GM04503 (cell line): ENCODE data around the gene DDX54.

Experiments
- DNase-seq: peaks from one replicate; pipeline ENCODE4 v3.0.0-alpha.2; 2012; ENCODE audit warnings: low read depth

DDX54 gene

DNA sequence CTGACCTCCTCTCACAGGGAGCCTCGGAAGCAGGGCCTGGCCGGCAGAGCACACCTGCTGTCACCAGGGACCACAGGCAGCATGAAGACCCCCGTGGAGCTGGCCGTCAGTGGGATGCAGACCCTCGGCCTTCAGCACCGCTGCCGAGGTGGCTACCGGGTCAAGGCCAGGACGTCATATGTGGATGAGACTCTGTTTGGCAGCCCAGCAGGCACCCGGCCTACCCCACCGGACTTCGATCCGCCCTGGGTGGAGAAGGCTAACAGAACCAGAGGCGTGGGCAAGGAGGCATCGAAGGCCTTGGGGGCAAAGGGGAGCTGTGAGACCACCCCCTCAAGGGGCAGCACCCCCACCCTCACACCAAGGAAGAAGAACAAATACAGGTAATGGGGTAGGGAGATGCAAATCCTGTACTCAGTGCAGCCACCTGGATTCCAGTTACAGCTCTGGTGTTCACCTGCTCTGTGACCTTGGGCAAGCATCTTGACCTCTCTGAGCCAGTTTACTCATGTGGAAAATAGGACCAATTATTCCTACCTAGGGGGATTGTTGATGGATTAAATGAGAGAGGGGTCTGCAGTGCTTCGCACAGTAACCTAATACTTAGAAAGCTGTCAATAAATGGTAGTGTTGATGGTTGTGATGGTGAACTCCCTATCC is 1.5 kb upstream of the DDX54 start:
- no peak for DNase-seq

- no peak for DNase-seq
These were observed 721 bp upstream of the DDX54 start for GRCh38 chr12:113186033-113186365.

GRCh38 chr12:113184900-113185179 is 438 bp downstream of the DDX54 start:
- DNase-seq = no peak

DNA sequence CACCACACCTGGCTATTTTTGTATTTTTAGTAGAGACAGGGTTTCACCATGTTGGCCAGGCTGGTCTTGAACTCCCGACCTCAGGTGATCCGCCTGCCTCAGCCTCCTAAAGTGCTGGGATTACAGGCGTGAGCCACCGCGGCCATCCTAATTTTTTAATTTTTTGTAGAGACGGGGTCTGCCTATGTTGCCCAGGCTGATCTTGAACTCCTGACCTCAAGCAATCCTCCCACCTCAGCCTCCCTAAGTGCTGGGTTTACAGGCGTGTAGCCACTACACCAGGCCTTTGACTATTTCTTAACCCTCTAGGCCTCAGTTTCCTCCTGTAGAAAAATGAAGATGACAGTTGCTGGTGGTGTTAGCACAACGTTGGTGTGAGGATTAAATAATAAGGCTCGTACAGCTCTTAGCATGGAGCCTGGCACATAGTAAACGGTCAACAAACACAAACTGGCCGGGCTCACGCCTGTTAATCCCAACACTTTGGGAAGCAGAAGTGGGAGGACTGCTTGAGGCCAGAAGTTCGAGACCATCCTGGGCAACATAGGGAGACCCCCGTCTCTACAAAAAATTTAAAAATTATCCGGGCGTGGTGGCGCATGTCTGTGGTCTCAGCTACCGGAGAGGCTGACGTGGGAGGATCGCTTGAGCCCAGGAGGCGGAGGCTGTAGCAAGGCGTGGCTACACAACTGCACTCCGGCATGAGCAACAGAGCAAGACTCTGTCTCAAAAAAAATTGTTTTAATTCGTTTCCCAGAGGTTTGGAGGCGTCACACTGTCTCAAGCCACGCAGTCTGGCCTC is 979 bp downstream of the DDX54 start:
- peak; percentile 73 for DNase-seq

GRCh38 chr12:113183030-113183589 is 2.2 kb downstream of the DDX54 start:
- DNase-seq = no peak

DNA sequence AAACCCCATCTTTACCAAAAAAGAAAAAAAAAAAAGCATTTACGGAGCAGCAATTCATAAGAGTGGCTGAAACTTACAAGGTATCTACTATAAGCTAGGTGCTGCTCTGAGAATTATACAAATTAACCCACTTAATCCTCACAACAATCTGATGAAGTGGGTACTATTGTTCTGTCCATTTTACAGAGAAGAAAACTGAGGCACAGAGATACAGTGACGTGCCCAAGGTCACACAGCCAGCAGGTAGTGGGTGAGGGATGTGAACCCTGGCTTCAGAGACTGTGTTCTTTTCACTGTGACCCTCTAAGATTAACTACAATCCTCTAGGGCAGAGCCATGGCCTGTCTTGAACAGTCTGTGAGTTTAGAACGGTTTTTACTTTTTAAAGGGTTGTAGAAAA is 3.3 kb downstream of the DDX54 start:
- DNase-seq = no peak

DNA sequence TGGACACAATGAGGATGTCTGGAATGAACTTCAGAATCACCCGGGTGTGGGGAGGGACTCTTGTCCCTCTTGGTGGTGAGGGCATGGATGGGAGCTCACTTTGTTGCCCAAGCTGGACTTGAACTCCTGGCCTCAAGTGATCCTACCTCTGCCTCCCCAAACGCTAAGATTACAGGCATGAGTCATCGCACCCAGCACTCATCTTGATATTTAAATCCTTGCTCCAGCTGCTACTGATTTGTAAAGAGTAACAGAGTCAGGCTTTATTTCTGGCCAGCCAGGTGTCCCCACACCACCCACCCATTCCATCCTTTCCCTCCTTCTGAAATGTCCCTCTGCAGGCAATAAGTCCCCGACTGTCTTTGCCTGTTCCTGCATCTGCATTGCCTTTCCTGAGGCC is 4.9 kb downstream of the DDX54 start:
- no peak for DNase-seq

DNA sequence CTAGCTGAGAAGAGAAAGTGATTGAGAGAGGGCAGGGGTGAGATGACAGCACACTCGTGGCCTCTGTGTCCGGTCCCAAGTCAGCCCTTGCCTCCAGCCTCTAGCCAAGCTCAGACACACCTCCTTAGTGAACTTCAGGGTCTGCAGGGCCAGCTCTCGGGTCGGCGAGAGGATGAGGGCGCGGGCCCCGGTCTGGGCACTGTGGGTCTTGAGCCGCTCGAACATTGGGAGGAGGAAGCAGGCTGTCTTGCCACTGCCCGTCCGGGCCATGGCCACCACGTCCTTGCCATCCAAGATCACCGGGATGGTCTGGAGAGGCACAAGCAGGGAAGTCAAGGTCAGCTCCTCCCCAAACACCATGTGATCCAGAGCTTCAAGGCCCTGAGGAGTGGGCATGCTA is 6.3 kb downstream of the DDX54 start:
- no peak for DNase-seq

DNA sequence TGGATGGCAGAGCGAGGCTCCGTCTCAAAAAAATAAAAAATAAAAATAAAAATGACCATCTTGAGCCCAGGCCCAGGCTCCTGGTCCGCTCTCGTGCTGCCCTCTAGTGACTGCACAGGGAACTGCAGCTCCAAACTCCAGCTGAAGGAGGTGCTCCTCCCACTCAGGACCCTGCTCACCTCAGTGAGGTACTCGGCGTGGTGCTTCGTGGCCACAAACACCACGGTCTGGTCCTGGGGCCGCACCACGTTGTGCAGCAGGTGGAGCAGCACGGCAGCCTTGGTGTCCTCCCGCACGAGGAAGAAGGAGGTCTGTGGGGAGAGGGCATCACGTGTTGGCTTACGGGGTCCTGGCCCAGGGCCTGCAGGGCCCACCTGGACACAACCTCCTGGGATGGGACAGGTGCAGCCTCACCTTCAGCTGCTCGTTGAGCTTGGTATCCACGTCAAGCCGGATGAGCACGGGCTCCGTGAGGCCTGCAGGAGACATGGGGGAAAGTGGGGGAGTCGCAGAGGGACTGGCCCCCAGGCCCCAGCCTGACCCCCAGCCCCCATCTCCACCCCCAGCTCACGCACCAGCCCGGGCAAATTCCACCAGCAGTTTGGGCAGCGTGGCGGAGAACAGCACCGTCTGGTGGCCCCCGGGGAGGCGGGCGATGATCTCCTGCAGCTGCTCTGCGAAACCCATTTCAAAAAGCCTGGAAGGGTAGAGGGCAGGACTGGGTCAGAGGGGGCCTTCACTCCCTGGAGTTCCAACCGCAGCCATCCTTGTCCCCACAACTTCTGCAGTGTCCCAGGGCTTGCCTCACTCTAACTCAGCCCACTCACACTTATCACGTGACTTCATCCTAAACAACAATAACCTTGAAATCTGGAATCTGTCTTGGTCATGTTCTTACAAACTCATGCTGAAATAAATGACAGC is 10.6 kb downstream of the DDX54 start:
- DNase-seq = no peak

DNA sequence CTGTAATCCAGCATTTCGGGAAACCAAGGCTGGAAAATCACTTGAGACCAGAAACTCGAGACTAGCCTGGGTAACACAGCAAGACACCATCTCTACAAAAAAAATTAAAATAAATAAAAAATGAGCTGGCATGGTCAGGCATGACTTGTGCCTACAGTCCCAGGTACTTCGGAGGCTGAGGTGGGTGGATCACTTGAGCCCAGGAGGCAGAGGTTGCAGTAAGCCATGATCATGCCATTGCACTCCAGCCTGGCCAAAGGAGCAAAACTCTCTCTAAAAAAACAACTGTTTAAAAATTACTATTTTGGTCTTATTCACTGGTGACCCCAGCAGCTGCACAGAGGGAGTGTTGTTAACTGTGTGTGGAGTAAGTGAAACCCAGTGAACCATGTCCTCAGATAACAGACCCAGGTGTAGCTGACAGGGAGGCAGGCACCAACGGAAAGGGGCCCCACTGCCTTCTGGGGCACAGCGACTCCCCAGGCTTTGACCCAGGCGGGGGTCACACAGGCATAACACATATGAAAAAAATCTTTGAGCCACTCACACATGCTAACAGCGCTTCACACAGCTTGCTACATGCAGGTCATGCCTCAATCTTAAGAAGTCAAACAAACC is 12.1 kb downstream of the DDX54 start:
- DNase-seq = no peak

DNA sequence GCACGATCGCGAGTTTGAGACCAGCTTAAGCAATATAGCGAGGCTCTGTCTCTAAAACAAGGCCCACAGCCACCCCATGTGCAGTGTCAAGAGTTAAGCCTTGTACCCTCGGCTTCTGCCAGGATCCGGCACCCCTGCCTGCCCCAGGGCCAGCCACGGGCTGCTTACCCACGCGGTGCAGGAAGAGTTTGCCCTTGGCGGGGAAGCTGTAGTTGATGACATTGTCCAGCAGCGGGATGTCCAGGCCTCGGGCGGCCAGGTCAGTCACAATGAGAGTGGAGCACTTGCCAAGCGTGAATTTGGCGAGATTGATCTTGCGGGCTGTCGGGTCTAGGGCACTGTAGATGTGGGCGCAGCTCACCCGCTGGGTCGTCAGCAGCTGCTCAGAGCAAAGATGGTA is 13.1 kb downstream of the DDX54 start:
- no peak for DNase-seq

GRCh38 chr12:113171543-113171942 is 13.7 kb downstream of the DDX54 start:
- DNase-seq = no peak

DNA sequence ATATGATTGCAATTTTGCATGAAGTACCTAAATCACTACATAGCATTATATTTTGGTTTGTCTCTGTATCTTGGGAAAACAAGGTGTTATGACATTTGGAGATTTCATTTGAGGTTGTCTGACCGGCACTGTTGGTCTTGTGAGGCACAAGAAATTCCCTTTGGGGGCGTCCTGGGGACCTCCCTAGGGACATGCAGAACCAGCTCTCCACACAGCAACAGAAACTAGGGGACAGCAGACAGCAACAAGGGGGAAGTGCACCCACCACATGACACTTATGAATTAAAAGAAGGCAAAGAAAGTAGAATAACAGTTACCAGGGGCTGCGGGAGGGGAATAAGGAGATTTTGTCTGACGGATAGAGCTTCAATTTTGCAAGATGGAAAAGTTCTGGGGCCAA is 14.4 kb downstream of the DDX54 start:
- no peak for DNase-seq

GRCh38 chr12:113170457-113170856 is 14.8 kb downstream of the DDX54 start:
- DNase-seq = no peak

- no peak for DNase-seq
These were observed 15.6 kb downstream of the DDX54 start for GRCh38 chr12:113169697-113170096.

GRCh38 chr12:113167868-113168267 is 17.4 kb downstream of the DDX54 start:
- DNase-seq = no peak

DNA sequence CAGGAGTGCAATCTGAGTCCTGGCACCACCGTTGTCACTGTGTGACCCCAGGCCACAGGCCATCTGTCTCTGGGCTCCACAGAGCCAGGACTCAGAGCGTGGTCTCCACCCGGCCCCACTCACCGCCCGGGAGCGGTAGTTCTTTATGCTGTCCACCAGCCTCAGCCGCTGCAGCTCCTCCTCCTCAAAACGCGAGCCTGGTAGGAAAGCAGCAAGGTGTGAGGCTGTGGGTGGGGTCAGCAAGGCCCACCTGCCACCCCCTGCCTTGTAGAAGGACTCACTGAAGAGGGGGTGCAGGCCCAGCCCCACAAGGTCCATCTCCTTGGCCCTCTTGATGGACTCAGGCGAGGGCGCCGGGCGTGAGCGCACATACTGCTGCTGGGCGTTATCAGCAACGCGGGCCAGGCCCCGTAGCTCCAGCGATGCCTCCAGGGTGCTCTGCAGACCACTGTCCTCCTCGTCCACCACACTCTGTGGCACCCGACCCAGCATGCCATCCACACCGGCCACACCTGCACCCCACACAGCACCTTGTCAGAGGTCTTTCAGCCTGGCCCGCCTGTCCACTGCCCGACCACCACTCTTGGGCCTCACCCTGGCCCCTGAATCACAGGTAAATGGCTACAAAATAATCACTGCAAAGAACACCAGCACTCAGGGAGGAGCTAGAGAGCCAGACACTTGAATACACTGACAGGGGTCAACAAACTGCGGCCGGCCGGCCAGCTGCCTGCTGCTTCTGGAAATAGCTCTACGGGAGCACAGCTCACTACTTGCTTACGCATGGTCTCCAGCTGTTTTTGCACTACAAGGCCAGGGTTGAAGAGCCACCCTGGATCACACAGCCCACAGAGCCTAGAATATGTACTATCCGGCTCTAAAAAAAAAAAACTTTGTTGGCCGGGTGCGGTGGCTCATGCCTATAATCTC is 19.5 kb downstream of the DDX54 start:
- DNase-seq = no peak

DNA sequence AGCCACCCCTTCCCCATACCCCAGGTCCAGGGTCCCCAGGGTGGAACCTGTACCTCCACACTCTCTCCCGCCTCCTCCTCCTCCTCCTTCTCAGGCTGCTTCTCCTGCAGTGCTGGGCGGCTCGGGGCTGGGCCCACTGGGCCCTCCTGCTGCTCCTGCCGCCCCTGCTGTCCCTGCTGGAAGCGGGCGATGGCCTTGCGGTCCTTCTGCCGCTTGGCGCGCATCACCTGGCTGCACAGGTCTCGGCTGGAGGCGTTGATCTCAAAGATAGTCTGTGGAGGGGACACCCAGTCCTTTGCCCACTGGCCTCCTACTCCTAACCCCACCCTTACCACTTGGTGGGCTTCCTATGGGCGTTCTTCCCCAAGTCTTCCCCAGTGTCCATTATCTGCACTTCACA is 21.3 kb downstream of the DDX54 start:
- no peak for DNase-seq

DNA sequence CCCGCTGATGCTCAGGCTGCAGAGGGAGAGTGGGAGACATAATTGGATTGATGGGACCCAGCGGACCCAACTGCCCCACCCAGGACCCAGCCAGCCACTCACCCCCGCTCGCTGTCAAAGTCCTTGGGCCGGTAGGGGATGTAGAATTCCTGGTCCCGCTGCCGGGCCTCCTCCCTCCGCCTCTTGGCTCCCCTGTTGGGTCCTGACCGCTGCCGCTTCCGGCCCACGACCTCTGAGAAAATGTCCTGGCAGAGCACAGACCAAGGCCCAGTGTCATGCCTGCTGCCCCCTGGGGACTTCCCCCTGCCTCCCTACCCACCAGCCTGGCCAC is 22.3 kb downstream of the DDX54 start:
- DNase-seq = no peak

DNA sequence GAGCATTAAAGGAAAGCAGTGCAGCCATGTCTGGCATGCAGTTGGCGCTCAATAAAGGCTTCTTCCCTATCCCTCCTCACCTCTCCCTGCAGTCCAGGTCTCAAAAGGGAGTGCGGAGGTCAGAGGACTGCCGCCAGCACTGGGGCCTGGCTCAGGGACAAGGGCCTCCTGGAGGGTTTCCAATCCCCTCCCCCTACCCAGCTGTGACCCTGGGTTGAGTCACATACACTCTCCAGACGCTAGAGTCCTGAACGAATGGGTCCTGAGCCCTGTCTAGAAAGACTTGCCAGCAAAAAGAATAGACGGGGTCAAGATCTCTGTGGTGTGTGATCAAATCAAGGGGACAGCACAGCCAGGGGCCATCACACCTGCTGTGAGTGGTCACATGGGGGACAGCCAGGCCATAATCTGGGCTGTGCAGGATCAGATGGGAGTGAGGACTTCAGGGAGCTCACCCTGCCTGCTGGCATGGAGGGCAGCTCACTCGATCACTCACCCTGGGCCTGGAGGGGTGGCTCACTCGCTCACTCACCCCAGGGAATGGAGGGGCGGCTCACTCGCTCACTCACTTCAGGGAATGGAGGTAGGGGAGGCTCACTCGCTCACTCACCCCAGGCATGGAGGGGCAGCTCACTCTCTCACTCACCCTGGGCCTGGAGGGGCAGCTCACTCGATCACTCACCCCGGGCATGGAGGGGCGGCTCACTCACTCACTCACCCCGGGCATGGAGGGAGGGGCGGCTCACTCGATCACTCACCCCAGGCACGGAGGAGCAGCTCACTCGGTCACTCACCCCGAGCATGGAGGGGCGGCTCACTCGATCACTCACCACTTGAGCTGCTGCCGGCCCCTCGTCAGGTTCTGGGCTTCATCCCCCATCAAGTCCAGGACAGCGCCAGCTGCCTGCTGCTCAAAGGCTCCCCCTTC is 22.9 kb downstream of the DDX54 start:
- DNase-seq = no peak
